C4-2B (cell line): ENCODE results near the gene ZC3H8.

ENCODE experiments used
- H3K27ac ChIP-seq: fragments of 450-650 bp; 2 replicates; pipeline ENCODE4 v1.5.1; 2017
- ZFX ChIP-seq: fragments of 450-650 bp; IDR thresholded peaks from 2 replicates; pipeline ENCODE4 v1.6.1; 2017
- TF ChIP-seq, protein P1 (sequence below): fragments of 450-650 bp; conservative IDR thresholded peaks from 2 replicates; pipeline ENCODE4 v1.5.1; 2017; ENCODE audit warnings: mild to moderate bottlenecking

ZC3H8 gene

GRCh38 chr2:112162956-112163355 lies 91.9 kb downstream of the ZC3H8 start:
- no peak overlapping the region for H3K27ac ChIP-seq
- TF ChIP-seq, protein P1, sequence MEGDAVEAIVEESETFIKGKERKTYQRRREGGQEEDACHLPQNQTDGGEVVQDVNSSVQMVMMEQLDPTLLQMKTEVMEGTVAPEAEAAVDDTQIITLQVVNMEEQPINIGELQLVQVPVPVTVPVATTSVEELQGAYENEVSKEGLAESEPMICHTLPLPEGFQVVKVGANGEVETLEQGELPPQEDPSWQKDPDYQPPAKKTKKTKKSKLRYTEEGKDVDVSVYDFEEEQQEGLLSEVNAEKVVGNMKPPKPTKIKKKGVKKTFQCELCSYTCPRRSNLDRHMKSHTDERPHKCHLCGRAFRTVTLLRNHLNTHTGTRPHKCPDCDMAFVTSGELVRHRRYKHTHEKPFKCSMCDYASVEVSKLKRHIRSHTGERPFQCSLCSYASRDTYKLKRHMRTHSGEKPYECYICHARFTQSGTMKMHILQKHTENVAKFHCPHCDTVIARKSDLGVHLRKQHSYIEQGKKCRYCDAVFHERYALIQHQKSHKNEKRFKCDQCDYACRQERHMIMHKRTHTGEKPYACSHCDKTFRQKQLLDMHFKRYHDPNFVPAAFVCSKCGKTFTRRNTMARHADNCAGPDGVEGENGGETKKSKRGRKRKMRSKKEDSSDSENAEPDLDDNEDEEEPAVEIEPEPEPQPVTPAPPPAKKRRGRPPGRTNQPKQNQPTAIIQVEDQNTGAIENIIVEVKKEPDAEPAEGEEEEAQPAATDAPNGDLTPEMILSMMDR: no peak
- no peak for TF ChIP-seq ZFX

- TF ChIP-seq ZFX: no peak
- TF ChIP-seq, protein P1: no peak
Measured at GRCh38 chr2:112162341-112162740, 92.5 kb downstream of the ZC3H8 start.

More at GRCh38 chr2:112162341-112162740, 92.5 kb downstream of the ZC3H8 start:
- H3K27ac ChIP-seq: no peak overlapping the region
